Hepatocyte (in vitro differentiated cells): ENCODE results near the gene GMDS. TPM values are rescaled to one million over a fixed set of nuclear protein-coding genes. Genes with fewer than 3 reads are reported as not detected.

ENCODE experiments used
- DNase-seq: peaks from one replicate; pipeline ENCODE4 v3.0.0-alpha.2; 2016; ENCODE audit warnings: low spot score
- H2AFZ ChIP-seq: fragments of 200-600 bp; sonication (generic); 2 replicates; pipeline ENCODE4 v1.6.0; 2016; ENCODE audit warnings: antibody characterized with exemption, mild to moderate bottlenecking
- H3K27ac ChIP-seq: fragments of 200-600 bp; sonication (generic); 2 replicates; pipeline ENCODE4 v1.5.1; 2016; ENCODE audit warnings: mild to moderate bottlenecking
- H3K27me3 ChIP-seq: fragments of 200-600 bp; sonication (generic); 2 replicates; pipeline ENCODE4 v1.6.1; 2016
- H3K36me3 ChIP-seq: fragments of 200-600 bp; sonication (generic); replicated peaks from 2 replicates; pipeline ENCODE4 v1.5.1; 2016; ENCODE audit warnings: low read depth; ENCODE audit not compliant: insufficient read depth
- H3K4me1 ChIP-seq: fragments of 200-600 bp; sonication (generic); 2 replicates; pipeline ENCODE4 v1.5.1; 2016; ENCODE audit warnings: mild to moderate bottlenecking, moderate library complexity; ENCODE audit not compliant: insufficient read depth
- H3K4me2 ChIP-seq: fragments of 200-600 bp; sonication (generic); 2 replicates; pipeline ENCODE4 v1.6.0; 2016
- H3K4me3 ChIP-seq: fragments of 200-600 bp; sonication (generic); 2 replicates; pipeline ENCODE4 v1.5.1; 2016; ENCODE audit warnings: mild to moderate bottlenecking
- H3K79me2 ChIP-seq: fragments of 200-600 bp; sonication (generic); 2 replicates; pipeline ENCODE4 v1.6.0; 2017; ENCODE audit warnings: mild to moderate bottlenecking
- H3K9me2 ChIP-seq: fragments of 200-600 bp; sonication (generic); replicated peaks from 2 replicates; pipeline ENCODE4 v1.6.0; 2017; ENCODE audit warnings: mild to moderate bottlenecking; ENCODE audit not compliant: insufficient read depth
- H3K9me3 ChIP-seq: fragments of 200-600 bp; sonication (generic); 2 replicates; pipeline ENCODE4 v1.5.1; 2016; ENCODE audit warnings: low read depth, mild to moderate bottlenecking
- H4K20me1 ChIP-seq: fragments of 200-600 bp; sonication (generic); 2 replicates; pipeline ENCODE4 v1.6.0; 2016; ENCODE audit warnings: mild to moderate bottlenecking; ENCODE audit not compliant: insufficient read depth, poor library complexity, severe bottlenecking
- CTCF ChIP-seq: fragments of 200-600 bp; sonication (generic); IDR thresholded peaks from 2 replicates; pipeline ENCODE4 v1.5.1; 2016; ENCODE audit warnings: antibody characterized with exemption, mild to moderate bottlenecking; ENCODE audit not compliant: poor library complexity
- EZH2 ChIP-seq: fragments of 200-600 bp; sonication (generic); IDR thresholded peaks from 2 replicates; pipeline ENCODE4 v1.6.1; 2016; ENCODE audit warnings: antibody characterized with exemption, mild to moderate bottlenecking, borderline replicate concordance
- EZH2phosphoT487 ChIP-seq: fragments of 200-600 bp; sonication (generic); IDR thresholded peaks from one replicate; pipeline ENCODE4 v1.6.1; 2018; ENCODE audit warnings: antibody characterized with exemption, mild to moderate bottlenecking, low read depth, moderate library complexity; ENCODE audit not compliant: unreplicated experiment, severe bottlenecking
- WGBS: methylation state at CpG from one replicate; pipeline ENCODE4 v1.1.6; 2016; ENCODE audit warnings: low lambda C conversion rate; ENCODE audit errors: missing lambda C conversion rate; 5-methylcytosine and 5-hydroxymethylcytosine counted together
- polyA plus RNA-seq: library from polyadenylated mRNA; unstranded; fragments of >200 nt; fragmentation: Nextera tagmentation; extraction: Ambion mirVana; gene quantifications from 2 replicates; pipeline ENCODE4 v1.2.1, GENCODE V29; 2016
- total RNA-seq: library from RNA; depleted of rRNA; stranded (reverse); fragments of >200 nt; gene quantifications from 2 replicates; pipeline ENCODE4 v1.2.3, GENCODE V29; 2014

Gene GMDS
- total and polyA plus RNA-seq, 2 experiments from 2014 or later, result 20.7 to 32.6 TPM

- no peaks in the 10 kb centered on the region for H3K4me1 ChIP-seq
- no peak overlapping the region for H2AFZ ChIP-seq
- no peak overlapping the region for H3K4me3 ChIP-seq
- no peaks in the 10 kb centered on the region for H3K27me3 ChIP-seq
- H4K20me1 ChIP-seq, result no peaks in the 10 kb centered on the region
- no peak overlapping the region for H3K4me2 ChIP-seq
- TF ChIP-seq CTCF (no peak), EZH2 (no peak), EZH2phosphoT487 (no peak)
- H3K9me3 ChIP-seq, result no peaks in the 10 kb centered on the region
- no peaks in the 10 kb centered on the region for H3K9me2 ChIP-seq
- H3K36me3 ChIP-seq, result no peaks in the 10 kb centered on the region
- no peak for DNase-seq
- WGBS, result 94% methylated on average over 3 of the region's 3 CpGs
- H3K27ac ChIP-seq, result no peak overlapping the region
- H3K79me2 ChIP-seq, result no peaks in the 10 kb centered on the region
These were observed 594.0 kb downstream of the GMDS start for GRCh38 chr6:1651362-1651761.

- DNase-seq, result no peak
- Histone ChIP-seq H3K27ac (no peak overlapping the region), H3K79me2 (no peaks in the 10 kb centered on the region), H3K9me3 (no peaks in the 10 kb centered on the region), H3K4me2 (no peak overlapping the region), H3K4me1 (peaks cover 5% of the 10 kb centered on the region), H3K27me3 (no peaks in the 10 kb centered on the region), H2AFZ (no peak overlapping the region), H3K4me3 (no peak overlapping the region), H3K9me2 (no peaks in the 10 kb centered on the region), H3K36me3 (no peaks in the 10 kb centered on the region), H4K20me1 (no peaks in the 10 kb centered on the region)
- TF ChIP-seq CTCF (no peak), EZH2 (no peak), EZH2phosphoT487 (no peak)
- 91% methylated on average over 14 of the region's 14 CpGs for WGBS
These were observed 599.8 kb downstream of the GMDS start for GRCh38 chr6:1645466-1646185.

GRCh38 chr6:1644516-1645060, 600.8 kb downstream of the GMDS start:
- no peak for DNase-seq
- WGBS, result 90% methylated on average over 11 of the region's 12 CpGs
- no peak for TF ChIP-seq EZH2

GRCh38 chr6:1643830-1644445, 601.5 kb downstream of the GMDS start:
- Histone ChIP-seq H3K4me2 (no peak overlapping the region), H3K27me3 (no peaks in the 10 kb centered on the region), H2AFZ (no peak overlapping the region), H3K27ac (no peak overlapping the region), H4K20me1 (no peaks in the 10 kb centered on the region), H3K79me2 (no peaks in the 10 kb centered on the region), H3K9me3 (no peaks in the 10 kb centered on the region), H3K9me2 (no peaks in the 10 kb centered on the region), H3K4me3 (no peak overlapping the region), H3K4me1 (peaks cover 5% of the 10 kb centered on the region), H3K36me3 (no peaks in the 10 kb centered on the region)
- 91% methylated on average over 16 of the region's 18 CpGs for WGBS
- no peak for DNase-seq
- no peak for TF ChIP-seq EZH2phosphoT487
- no peak for TF ChIP-seq CTCF
- no peak for TF ChIP-seq EZH2

More at GRCh38 chr6:1644516-1645060, 600.8 kb downstream of the GMDS start:
- no peak overlapping the region for H3K4me3 ChIP-seq
- H3K4me1 ChIP-seq, result peaks cover 5% of the 10 kb centered on the region
- H3K27ac ChIP-seq, result no peak overlapping the region
- no peaks in the 10 kb centered on the region for H4K20me1 ChIP-seq
- H3K36me3 ChIP-seq, result no peaks in the 10 kb centered on the region
- no peak overlapping the region for H3K4me2 ChIP-seq
- H3K27me3 ChIP-seq, result no peaks in the 10 kb centered on the region
- no peaks in the 10 kb centered on the region for H3K9me3 ChIP-seq
- no peak overlapping the region for H2AFZ ChIP-seq
- H3K79me2 ChIP-seq, result no peaks in the 10 kb centered on the region
- no peaks in the 10 kb centered on the region for H3K9me2 ChIP-seq
